Ishikawa (cell line): Measurements from ENCODE around the gene EIF6.

Experiments
- RAD21 ChIP-seq: IDR thresholded peaks from 2 replicates; pipeline ENCODE4 v1.6.1; 2012; ENCODE audit warnings: low read depth
- TF ChIP-seq, protein P1 (sequence below): IDR thresholded peaks from 2 replicates; pipeline ENCODE4 v1.6.1; 2012

DNA sequence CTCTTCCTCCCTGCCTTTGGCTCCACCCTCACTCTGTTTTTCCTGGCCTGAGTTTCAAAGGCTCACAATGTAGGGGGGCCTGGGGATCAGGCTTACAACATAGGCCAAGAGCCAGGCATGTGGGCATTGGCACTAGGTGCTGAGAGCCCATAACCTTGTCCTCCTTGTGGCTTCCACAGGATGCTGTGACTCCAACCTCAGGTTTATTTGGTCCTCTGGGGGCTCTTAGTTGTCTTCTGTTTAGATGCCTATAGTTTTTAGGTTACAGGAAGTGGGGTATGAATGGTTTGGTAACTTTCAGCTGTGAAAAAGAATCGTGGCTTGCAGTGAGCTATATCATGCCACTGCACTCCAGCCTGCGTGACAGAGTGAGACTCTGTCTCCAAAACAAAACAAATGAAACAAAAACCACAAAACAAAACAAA is 32.5 kb downstream of the EIF6 start:
- TF ChIP-seq, protein P1, sequence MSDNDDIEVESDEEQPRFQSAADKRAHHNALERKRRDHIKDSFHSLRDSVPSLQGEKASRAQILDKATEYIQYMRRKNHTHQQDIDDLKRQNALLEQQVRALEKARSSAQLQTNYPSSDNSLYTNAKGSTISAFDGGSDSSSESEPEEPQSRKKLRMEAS = no peak
- no peak for TF ChIP-seq RAD21
